OCI-LY7 (cell line): ENCODE measurements around the gene GIGYF1.

Source experiments
- EZH2phosphoT487 ChIP-seq: fragments of 200-600 bp; sonication (generic); IDR thresholded peaks from 2 replicates; pipeline ENCODE4 v1.6.1; 2018; ENCODE audit warnings: low read depth, borderline replicate concordance, mild to moderate bottlenecking, mixed run types, antibody characterized with exemption, low read length, moderate library complexity, mixed read lengths
- TF ChIP-seq, protein P1 (sequence below): fragments of 200-600 bp; sonication (generic); conservative IDR thresholded peaks from 2 replicates; pipeline ENCODE4 v1.5.1; 2014; ENCODE audit warnings: mild to moderate bottlenecking, antibody characterized with exemption, low read length, moderate library complexity, mixed read lengths

DNA sequence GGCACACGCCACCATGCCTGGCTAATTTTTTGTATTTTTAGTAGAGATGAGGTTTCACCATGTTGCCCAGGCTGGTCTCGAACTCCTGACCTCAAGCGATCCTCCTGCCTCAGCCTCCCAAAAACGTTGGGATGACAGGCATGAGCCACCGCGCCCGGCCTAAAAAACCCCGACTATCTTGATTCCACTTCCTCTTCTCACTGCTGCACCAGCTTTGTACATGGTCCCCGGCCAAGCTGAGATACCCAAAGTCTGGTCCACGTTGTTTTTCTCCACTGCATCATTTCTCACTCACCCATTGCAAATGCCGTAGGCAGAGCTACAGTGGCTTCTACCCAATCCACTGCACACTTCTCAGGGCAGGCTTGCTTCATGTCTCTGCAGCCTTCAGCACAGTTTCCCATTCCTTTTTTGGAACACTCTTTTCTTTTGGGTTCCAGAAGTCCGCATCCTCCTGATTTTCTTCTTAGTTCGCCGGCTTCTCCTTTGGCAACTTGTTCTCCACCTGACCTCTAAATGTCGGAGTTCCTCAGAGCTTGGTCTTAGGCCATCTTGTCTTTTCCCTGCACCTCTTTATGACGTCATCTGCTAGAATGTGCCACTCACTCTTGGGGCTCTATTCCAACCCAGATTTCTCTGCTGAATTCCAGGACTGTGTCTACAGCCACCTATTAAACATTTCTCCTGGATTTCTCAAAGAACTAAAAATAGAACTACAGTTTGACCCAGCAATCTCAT lies 26.6 kb downstream of the GIGYF1 start:
- TF ChIP-seq, protein P1, sequence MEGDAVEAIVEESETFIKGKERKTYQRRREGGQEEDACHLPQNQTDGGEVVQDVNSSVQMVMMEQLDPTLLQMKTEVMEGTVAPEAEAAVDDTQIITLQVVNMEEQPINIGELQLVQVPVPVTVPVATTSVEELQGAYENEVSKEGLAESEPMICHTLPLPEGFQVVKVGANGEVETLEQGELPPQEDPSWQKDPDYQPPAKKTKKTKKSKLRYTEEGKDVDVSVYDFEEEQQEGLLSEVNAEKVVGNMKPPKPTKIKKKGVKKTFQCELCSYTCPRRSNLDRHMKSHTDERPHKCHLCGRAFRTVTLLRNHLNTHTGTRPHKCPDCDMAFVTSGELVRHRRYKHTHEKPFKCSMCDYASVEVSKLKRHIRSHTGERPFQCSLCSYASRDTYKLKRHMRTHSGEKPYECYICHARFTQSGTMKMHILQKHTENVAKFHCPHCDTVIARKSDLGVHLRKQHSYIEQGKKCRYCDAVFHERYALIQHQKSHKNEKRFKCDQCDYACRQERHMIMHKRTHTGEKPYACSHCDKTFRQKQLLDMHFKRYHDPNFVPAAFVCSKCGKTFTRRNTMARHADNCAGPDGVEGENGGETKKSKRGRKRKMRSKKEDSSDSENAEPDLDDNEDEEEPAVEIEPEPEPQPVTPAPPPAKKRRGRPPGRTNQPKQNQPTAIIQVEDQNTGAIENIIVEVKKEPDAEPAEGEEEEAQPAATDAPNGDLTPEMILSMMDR, result no peak
- TF ChIP-seq EZH2phosphoT487, result no peak
